CD4-positive, alpha-beta T cell (primary cell): Measurements from ENCODE around the gene ZNF23. TPM values are rescaled to one million over a fixed set of nuclear protein-coding genes. Genes with fewer than 3 reads are reported as not detected.

Source experiments
- ATAC-seq: fragments of 200-7000 bp; cut with Tn5 transposase; one replicate; pipeline ENCODE4 v1.10.0; 2022; ENCODE audit warnings: mild to moderate bottlenecking; ENCODE audit not compliant: poor library complexity
- CTCF ChIA-PET: fragments of 350-600 bp; sonication (Branson Sonifier 250); formaldehyde crosslinking; loops from one replicate; lab custom pipeline; 2021; ENCODE audit warnings: antibody characterized with exemption, inconsistent platforms; lab: Charles Lee
- POLR2A ChIA-PET: fragments of 350-600 bp; sonication (Branson Sonifier 250); formaldehyde crosslinking; loops from one replicate; lab custom pipeline; 2021; ENCODE audit warnings: antibody characterized with exemption, inconsistent platforms; lab: Charles Lee
- DNase-seq, 14 experiments: peaks; one replicate each; pipeline ENCODE4 v3.0.0-alpha.2; 2013 to 2020; ENCODE audit warnings: mixed read lengths in 2 of 14
- H3K27ac ChIP-seq, 2 donors: one replicate each; pipeline versions ENCODE4 v1.5.1 to v1.7.0; 2013; ENCODE audit warnings: low read length in 2 of 2, low read depth in 1 of 2, mild to moderate bottlenecking in 1 of 2
- H3K27me3 ChIP-seq, 2 experiments: 1 replicate in 1 of 2; 2 replicates in 1 of 2; pipeline versions ENCODE4 v1.6.1 to v1.7.0; 2013; ENCODE audit warnings: low read length in 2 of 2, control low read depth in 1 of 2, mild to moderate bottlenecking in 1 of 2, moderate library complexity in 1 of 2; ENCODE audit not compliant: insufficient read depth in 2 of 2, control insufficient read depth in 1 of 2
- H3K36me3 ChIP-seq: one replicate; pipeline ENCODE4 v1.6.1; 2013; ENCODE audit warnings: low read length, control low read depth; ENCODE audit not compliant: insufficient read depth
- H3K4me1 ChIP-seq: one replicate; pipeline ENCODE4 v1.6.1; 2013; ENCODE audit warnings: low read length, control low read depth; ENCODE audit not compliant: insufficient read depth
- H3K4me3 ChIP-seq: one replicate; pipeline ENCODE4 v1.5.1; 2013; ENCODE audit warnings: mild to moderate bottlenecking, low read length, moderate library complexity
- H3K9me3 ChIP-seq, 2 experiments: 1 replicate in 1 of 2; 2 replicates in 1 of 2; pipeline versions ENCODE4 v1.6.1 to v1.7.0; 2013; ENCODE audit warnings: low read length in 2 of 2, mild to moderate bottlenecking in 2 of 2, control low read depth in 1 of 2, moderate library complexity in 1 of 2; ENCODE audit not compliant: control insufficient read depth in 1 of 2, insufficient read depth in 1 of 2
- H3K27ac Mint-ChIP-seq: one replicate; pipeline ENCODE4 v1.8.0; 2020; ENCODE audit warnings: mixed read lengths
- H3K27me3 Mint-ChIP-seq: one replicate; pipeline ENCODE4 v1.8.0; 2021; ENCODE audit warnings: mixed read lengths
- H3K36me3 Mint-ChIP-seq: one replicate; pipeline ENCODE4 v1.8.0; 2021; ENCODE audit warnings: low read depth, mixed read lengths
- H3K4me1 Mint-ChIP-seq: one replicate; pipeline ENCODE4 v1.8.0; 2021; ENCODE audit warnings: low read depth, mixed read lengths
- H3K4me3 Mint-ChIP-seq: one replicate; pipeline ENCODE4 v1.8.0; 2020; ENCODE audit warnings: mild to moderate bottlenecking, mixed read lengths
- H3K9me3 Mint-ChIP-seq: one replicate; pipeline ENCODE4 v1.8.0; 2020; ENCODE audit warnings: mixed read lengths
- CTCF ChIP-seq: fragments of 200-600 bp; IDR thresholded peaks from one replicate; pipeline ENCODE4 v1.8.0; 2022; ENCODE audit warnings: antibody characterized with exemption, mild to moderate bottlenecking
- intact Hi-C, 2 experiments: fragments of 100-400 bp; cut with DNase I in 1 of 2; cut with micrococcal nuclease in 1 of 2; formaldehyde crosslinking; loops; one replicate each; pipeline versions ENCODE4 v1.15.1 to v1.9.0; 2023 to 2025; cut with DNase I, micrococcal nuclease
- total RNA-seq, 174 experiments: library from RNA in 2 of 174; stranded (reverse) in 2 of 174; gene quantifications; one replicate each; pipeline ENCODE4 v1.2.3 and lab custom pipeline; 2021 to 2026

ZNF23 gene
- total RNA-seq, 2 experiments from 2014 or later = 7.0 to 8.4 TPM

DNA sequence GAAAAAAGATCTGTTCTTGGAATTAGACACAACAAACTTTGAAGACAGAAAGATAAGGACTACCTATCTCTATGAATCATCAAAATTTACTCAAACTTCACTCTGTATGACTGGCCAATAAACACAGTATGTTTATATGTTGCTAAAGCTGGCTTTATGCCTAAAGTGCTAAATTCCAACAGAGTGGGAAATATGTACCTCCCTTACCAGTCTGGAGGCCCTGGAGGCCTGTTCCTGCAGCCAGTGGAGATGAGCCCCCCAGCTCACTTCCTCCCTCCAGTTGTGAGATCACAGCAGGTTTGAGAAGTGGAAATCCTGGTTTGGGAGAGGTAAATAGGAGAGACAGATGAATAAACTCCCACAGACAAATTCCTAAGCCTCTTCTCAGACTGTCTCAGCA lies 9.0 kb downstream of the ZNF23 start:
- POLR2A ChIA-PET = no interaction called here
- DNase-seq (no peak), ATAC-seq (no peak)
- H3K4me3 Mint-ChIP-seq = no peak overlapping the region
- no peaks in the 10 kb centered on the region for H3K27me3 ChIP-seq
- peaks cover 81% of the 10 kb centered on the region for H3K36me3 ChIP-seq
- H3K36me3 Mint-ChIP-seq = peaks cover 92% of the 10 kb centered on the region
- H3K27me3 Mint-ChIP-seq = no peaks in the 10 kb centered on the region
- H3K9me3 Mint-ChIP-seq = peaks cover 15% of the 10 kb centered on the region
- intact Hi-C loops = no loop called here
- CTCF ChIA-PET = no interaction called here
- no peak for TF ChIP-seq CTCF
- no peak overlapping the region for H3K4me3 ChIP-seq
- peaks cover 31 to 40% of the 10 kb centered on the region in 2 experiments for H3K9me3 ChIP-seq
- H3K4me1 ChIP-seq = no peaks in the 10 kb centered on the region
- no peak overlapping the region for H3K27ac Mint-ChIP-seq
- no peak overlapping the region for H3K27ac ChIP-seq
- no peaks in the 10 kb centered on the region for H3K4me1 Mint-ChIP-seq

GRCh38 chr16:71449020-71449419 lies 13.0 kb downstream of the ZNF23 start:
- H3K36me3 Mint-ChIP-seq = peaks cover 80% of the 10 kb centered on the region
- POLR2A ChIA-PET = no interaction called here
- intact Hi-C loops = no loop called here

GRCh38 chr16:71448274-71448866 lies 13.7 kb downstream of the ZNF23 start:
- ChIA-PET CTCF (no interaction called here), POLR2A (no interaction called here)
- H3K4me3 ChIP-seq = no peak overlapping the region
- TF ChIP-seq CTCF = no peak
- no peak overlapping the region for H3K27ac ChIP-seq
- no peak for DNase-seq
- H3K4me1 ChIP-seq = no peaks in the 10 kb centered on the region
- H3K27me3 ChIP-seq = no peaks in the 10 kb centered on the region
- H3K36me3 ChIP-seq = peaks cover 51% of the 10 kb centered on the region
- no peak overlapping the region for H3K4me3 Mint-ChIP-seq
- peaks cover 21% of the 10 kb centered on the region for H3K9me3 Mint-ChIP-seq
- no peaks in the 10 kb centered on the region for H3K27me3 Mint-ChIP-seq
- H3K9me3 ChIP-seq = peaks cover 53 to 73% of the 10 kb centered on the region in 2 experiments
- no peak overlapping the region for H3K27ac Mint-ChIP-seq
- H3K36me3 Mint-ChIP-seq = peaks cover 78% of the 10 kb centered on the region
- H3K4me1 Mint-ChIP-seq = no peaks in the 10 kb centered on the region
- intact Hi-C loops = no loop called here
- ATAC-seq = no peak

More at GRCh38 chr16:71449020-71449419, 13.0 kb downstream of the ZNF23 start:
- Mint-ChIP-seq H3K27ac (no peak overlapping the region), H3K4me3 (no peak overlapping the region), H3K9me3 (peaks cover 18% of the 10 kb centered on the region), H3K27me3 (no peaks in the 10 kb centered on the region), H3K4me1 (no peaks in the 10 kb centered on the region)
- TF ChIP-seq CTCF = no peak
- no peaks in the 10 kb centered on the region for H3K27me3 ChIP-seq
- no peaks in the 10 kb centered on the region for H3K4me1 ChIP-seq
- no peak overlapping the region for H3K27ac ChIP-seq
- H3K9me3 ChIP-seq = peaks cover 49 to 73% of the 10 kb centered on the region in 2 experiments
- no peak overlapping the region for H3K4me3 ChIP-seq
- DNase-seq (no peak), ATAC-seq (no peak)
- H3K36me3 ChIP-seq = peaks cover 57% of the 10 kb centered on the region
- CTCF ChIA-PET = no interaction called here
